GM18867 (cell line): ENCODE measurements around the gene ADGRL4.

Source experiments
- ATAC-seq: cut with Tn5 transposase; IDR thresholded peaks from one replicate; pipeline ENCODE4 v1.9.1; 2021; ENCODE audit warnings: mild to moderate bottlenecking, moderate library complexity; ENCODE audit not compliant: unreplicated experiment

The ADGRL4 gene

GRCh38 chr1:79006564-79006963 is at the start of gene ADGRL4:
ADGRL4 (minus strand) TSS chr1:79006730; CDS start chr1:79006654, 76 bp downstream.
- ATAC-seq: no peak

GRCh38 chr1:79055856-79056255 is 49.3 kb upstream of the ADGRL4 start:
- no peak for ATAC-seq

GRCh38 chr1:79052829-79053449 is 46.4 kb upstream of the ADGRL4 start:
- ATAC-seq: peak; percentile 99

- no peak for ATAC-seq
These were observed 38.6 kb upstream of the ADGRL4 start for GRCh38 chr1:79044974-79045650.

GRCh38 chr1:79043506-79043905 is 37.0 kb upstream of the ADGRL4 start:
- ATAC-seq: no peak

GRCh38 chr1:79042539-79042938 is 36.0 kb upstream of the ADGRL4 start:
- no peak for ATAC-seq

GRCh38 chr1:79042117-79042516 is 35.6 kb upstream of the ADGRL4 start:
- peak; percentile 68 for ATAC-seq

GRCh38 chr1:79041666-79042065 is 35.1 kb upstream of the ADGRL4 start:
- no peak for ATAC-seq

- peak; percentile 83 for ATAC-seq
These were observed 34.0 kb upstream of the ADGRL4 start for GRCh38 chr1:79040424-79041082.

GRCh38 chr1:79037085-79037484 is 30.6 kb upstream of the ADGRL4 start:
- no peak for ATAC-seq

- no peak for ATAC-seq
These were observed 6.0 kb upstream of the ADGRL4 start for GRCh38 chr1:79012500-79012899.

GRCh38 chr1:79010589-79010988 is 4.1 kb upstream of the ADGRL4 start:
- ATAC-seq: no peak

- no peak for ATAC-seq
These were observed 585 bp downstream of the ADGRL4 start for GRCh38 chr1:79005945-79006344.

GRCh38 chr1:79004916-79005315 is 1.6 kb downstream of the ADGRL4 start:
- no peak for ATAC-seq

GRCh38 chr1:78996791-78997190 is 9.7 kb downstream of the ADGRL4 start:
- ATAC-seq: no peak

- no peak for ATAC-seq
These were observed 19.5 kb downstream of the ADGRL4 start for GRCh38 chr1:78987042-78987441.

- ATAC-seq: no peak
These were observed 26.0 kb downstream of the ADGRL4 start for GRCh38 chr1:78980511-78980910.

- ATAC-seq: no peak
These were observed 33.8 kb downstream of the ADGRL4 start for GRCh38 chr1:78972723-78973122.

GRCh38 chr1:78967091-78967490 is 39.4 kb downstream of the ADGRL4 start:
- peak; percentile 64 for ATAC-seq

- ATAC-seq: no peak
These were observed 47.8 kb downstream of the ADGRL4 start for GRCh38 chr1:78958711-78959110.

- ATAC-seq: no peak
These were observed 55.7 kb downstream of the ADGRL4 start for GRCh38 chr1:78950826-78951225.

- ATAC-seq: no peak
These were observed 57.3 kb downstream of the ADGRL4 start for GRCh38 chr1:78949227-78949626.
